H9 (cell line): ENCODE measurements around the gene DHRSX. TPM values are rescaled to one million over a fixed set of nuclear protein-coding genes. Genes with fewer than 3 reads are reported as not detected.

Source experiments
- DNase-seq: peaks from one replicate; pipeline ENCODE4 v3.0.0-alpha.2; 2017
- H2AFZ ChIP-seq: one replicate; pipeline ENCODE4 v1.6.1; 2013; ENCODE audit warnings: mild to moderate bottlenecking, low read length, control low read depth, moderate library complexity
- H2AK5ac ChIP-seq: 2 replicates; pipeline ENCODE4 v1.6.1; 2013; ENCODE audit warnings: low read length, control low read depth, mixed read lengths; ENCODE audit not compliant: insufficient read length
- H2BK120ac ChIP-seq: one replicate; pipeline ENCODE4 v1.6.1; 2013; ENCODE audit warnings: low read depth, mild to moderate bottlenecking, low read length, control low read depth, inconsistent platforms; ENCODE audit not compliant: poor library complexity, severe bottlenecking
- H2BK12ac ChIP-seq: 2 replicates; pipeline ENCODE4 v1.6.1; 2013; ENCODE audit warnings: low read length, control low read depth, mixed read lengths, low read depth; ENCODE audit not compliant: insufficient read length
- H2BK15ac ChIP-seq: 2 replicates; pipeline ENCODE4 v1.6.1; 2013; ENCODE audit warnings: low read depth, low read length, control low read depth
- H2BK20ac ChIP-seq: one replicate; pipeline ENCODE4 v1.6.1; 2013; ENCODE audit warnings: low read depth, mild to moderate bottlenecking, low read length, control low read depth, inconsistent platforms; ENCODE audit not compliant: poor library complexity, severe bottlenecking
- H2BK5ac ChIP-seq: 2 replicates; pipeline ENCODE4 v1.6.1; 2013; ENCODE audit warnings: low read length, control low read depth, mixed read lengths; ENCODE audit not compliant: insufficient read length
- H3K14ac ChIP-seq: 2 replicates; pipeline ENCODE4 v1.6.1; 2013; ENCODE audit warnings: low read length, control low read depth; ENCODE audit not compliant: insufficient read depth
- H3K18ac ChIP-seq: 2 replicates; pipeline ENCODE4 v1.6.1; 2013; ENCODE audit warnings: low read depth, mild to moderate bottlenecking, mixed read lengths, low read length, control low read depth; ENCODE audit not compliant: insufficient read length
- H3K23ac ChIP-seq: 2 replicates; pipeline ENCODE4 v1.6.1; 2013; ENCODE audit warnings: low read length, control low read depth, mixed read lengths, low read depth; ENCODE audit not compliant: insufficient read length
- H3K23me2 ChIP-seq: 2 replicates; pipeline ENCODE4 v1.6.1; 2013; ENCODE audit warnings: low read depth, mild to moderate bottlenecking, mixed read lengths, low read length, control low read depth; ENCODE audit not compliant: insufficient read length, poor library complexity, severe bottlenecking
- H3K27ac ChIP-seq: 2 replicates; pipeline ENCODE4 v1.5.1; 2013; ENCODE audit warnings: low read length, control low read depth, mixed read lengths, low read depth; ENCODE audit not compliant: insufficient read length
- H3K27me3 ChIP-seq: 2 replicates; pipeline ENCODE4 v1.6.1; 2013; ENCODE audit warnings: low read length, control low read depth, inconsistent platforms; ENCODE audit not compliant: insufficient read depth
- H3K4ac ChIP-seq: 2 replicates; pipeline ENCODE4 v1.6.1; 2013; ENCODE audit warnings: low read depth, mild to moderate bottlenecking, control low read depth, inconsistent platforms, low read length, moderate library complexity
- H3K4me1 ChIP-seq: 2 replicates; pipeline ENCODE4 v1.6.1; 2013; ENCODE audit warnings: low read length, control low read depth, inconsistent platforms; ENCODE audit not compliant: insufficient read depth
- H3K4me2 ChIP-seq: 2 replicates; pipeline ENCODE4 v1.6.1; 2013; ENCODE audit warnings: low read length, control low read depth, mixed read lengths; ENCODE audit not compliant: insufficient read length, insufficient read depth
- H3K56ac ChIP-seq: 2 replicates; pipeline ENCODE4 v1.6.1; 2013; ENCODE audit warnings: low read depth, mild to moderate bottlenecking, mixed read lengths, low read length, control low read depth; ENCODE audit not compliant: insufficient read length
- H3K79me1 ChIP-seq: 2 replicates; pipeline ENCODE4 v1.6.1; 2013; ENCODE audit warnings: low read depth, mild to moderate bottlenecking, moderate library complexity, low read length, control low read depth, inconsistent platforms; ENCODE audit not compliant: insufficient read depth, poor library complexity, severe bottlenecking
- H3K79me2 ChIP-seq: 2 replicates; pipeline ENCODE4 v1.6.1; 2013; ENCODE audit warnings: low read length, control low read depth, inconsistent platforms; ENCODE audit not compliant: insufficient read depth
- H3K9ac ChIP-seq: 2 replicates; pipeline ENCODE4 v1.6.1; 2013; ENCODE audit warnings: low read length, control low read depth, mixed read lengths; ENCODE audit not compliant: insufficient read length; ENCODE audit errors: extremely low read depth
- H3K9me3 ChIP-seq: one replicate; pipeline ENCODE4 v1.6.1; 2013; ENCODE audit warnings: low read depth, low read length, inconsistent platforms; ENCODE audit not compliant: control insufficient read depth
- H3T11ph ChIP-seq: one replicate; pipeline ENCODE4 v1.6.1; 2013; ENCODE audit warnings: mild to moderate bottlenecking, low read length, control low read depth, inconsistent platforms
- H4K20me1 ChIP-seq: one replicate; pipeline ENCODE4 v1.6.1; 2013; ENCODE audit not compliant: control insufficient read depth, insufficient read length, insufficient read depth
- H4K5ac ChIP-seq: 2 replicates; pipeline ENCODE4 v1.6.1; 2013; ENCODE audit warnings: low read depth, mild to moderate bottlenecking, mixed read lengths, low read length, control low read depth; ENCODE audit not compliant: insufficient read length
- H4K8ac ChIP-seq: replicated peaks from 2 replicates; pipeline ENCODE4 v1.6.1; 2013; ENCODE audit warnings: low read length, control low read depth, mixed read lengths, low read depth; ENCODE audit not compliant: insufficient read length
- H4K91ac ChIP-seq: 2 replicates; pipeline ENCODE4 v1.6.1; 2013; ENCODE audit warnings: low read depth, mild to moderate bottlenecking, moderate library complexity, mixed read lengths, low read length, control low read depth; ENCODE audit not compliant: insufficient read length
- H3K27ac Mint-ChIP-seq, 3 experiments: 2 replicates in 2 of 3; 3 replicates in 1 of 3; pipeline ENCODE4 v1.8.0; 2020 to 2021; ENCODE audit warnings: mixed read lengths in 3 of 3, mild to moderate bottlenecking in 1 of 3, moderate library complexity in 1 of 3
- H3K27me3 Mint-ChIP-seq: 2 replicates; pipeline ENCODE4 v1.8.0; 2021; ENCODE audit warnings: low read depth, mild to moderate bottlenecking, moderate library complexity, mixed read lengths
- H3K36me3 Mint-ChIP-seq, 3 experiments: 2 replicates in 2 of 3; 3 replicates in 1 of 3; pipeline ENCODE4 v1.8.0; 2020 to 2021; ENCODE audit warnings: low read depth in 3 of 3, mixed read lengths in 3 of 3; ENCODE audit not compliant: insufficient read depth in 1 of 3
- H3K4me1 Mint-ChIP-seq, 2 experiments: 2 replicates each; pipeline ENCODE4 v1.8.0; 2020; ENCODE audit warnings: mixed read lengths in 2 of 2
- H3K4me3 Mint-ChIP-seq, 2 experiments: 2 replicates in 1 of 2; 3 replicates in 1 of 2; pipeline ENCODE4 v1.8.0; 2020 to 2021; ENCODE audit warnings: mild to moderate bottlenecking in 2 of 2, mixed read lengths in 2 of 2, moderate library complexity in 1 of 2
- H3K9me3 Mint-ChIP-seq, 2 experiments: 2 replicates in 1 of 2; 3 replicates in 1 of 2; pipeline ENCODE4 v1.8.0; 2020; ENCODE audit warnings: mild to moderate bottlenecking in 2 of 2, mixed read lengths in 2 of 2, moderate library complexity in 1 of 2
- WGBS: extraction: QIAGEN DNeasy Blood & Tissue Kit; methylation state at CpG from one replicate; pipeline ENCODE4 v1.1.7; 2013; ENCODE audit warnings: missing lambda C conversion rate, low lambda C conversion rate, mixed read lengths; ENCODE audit not compliant: insufficient read length; ENCODE audit errors: extremely low coverage; 5-methylcytosine and 5-hydroxymethylcytosine counted together
- total RNA-seq: library from RNA; stranded (reverse); gene quantifications from 2 replicates; pipeline ENCODE4 v1.2.1, GENCODE V29; 2021
- TF ChIP-seq, protein P1 (sequence below): fragments of 200-600 bp; sonication (generic); conservative IDR thresholded peaks from 3 replicates; pipeline ENCODE4 v1.8.0; 2021; ENCODE audit warnings: antibody characterized with exemption, mild to moderate bottlenecking

Gene DHRSX
- total RNA-seq, 1 experiment from 2014 or later = 44.0 TPM

GRCh38 chrX:2445662-2446623, 54.8 kb downstream of the DHRSX start:
- H3K23ac ChIP-seq = no peak overlapping the region
- H2AK5ac ChIP-seq = no peak overlapping the region
- H2AFZ ChIP-seq = no peak overlapping the region
- H3K23me2 ChIP-seq = no peaks in the 10 kb centered on the region
- H3K27ac Mint-ChIP-seq = peak overlapping the region in 1 of 3 experiments; percentile 39; a peak in 2 of 7 replicates
- no peak overlapping the region for H3T11ph ChIP-seq
- DNase-seq = no peak
- no peaks in the 10 kb centered on the region for H3K9me3 ChIP-seq
- no peak overlapping the region for H3K14ac ChIP-seq
- no peak overlapping the region for H2BK120ac ChIP-seq
- no peak overlapping the region for H4K5ac ChIP-seq
- H3K79me2 ChIP-seq = no peaks in the 10 kb centered on the region; the same call in 1 of the 2 replicates
- no peak overlapping the region for H3K18ac ChIP-seq
- H3K27me3 ChIP-seq = no peaks in the 10 kb centered on the region
- no peak overlapping the region for H3K27ac ChIP-seq
- no CpG with 5 or more reads among the region's 31 CpGs for WGBS
- H4K20me1 ChIP-seq = no peaks in the 10 kb centered on the region
- H3K56ac ChIP-seq = no peak overlapping the region
- peaks cover 12 to 18% of the 10 kb centered on the region in 2 experiments for H3K4me1 Mint-ChIP-seq
- no peak overlapping the region for H3K4me2 ChIP-seq
- no peak overlapping the region for H4K91ac ChIP-seq
- H2BK12ac ChIP-seq = no peak overlapping the region
- no peak overlapping the region for H3K9ac ChIP-seq
- H2BK15ac ChIP-seq = no peak overlapping the region
- H3K4ac ChIP-seq = no peak overlapping the region
- peaks cover 30 to 45% (median 31%) of the 10 kb centered on the region in 3 experiments for H3K36me3 Mint-ChIP-seq
- no peak overlapping the region for H4K8ac ChIP-seq
- no peaks in the 10 kb centered on the region for H3K4me1 ChIP-seq
- TF ChIP-seq, protein P1, sequence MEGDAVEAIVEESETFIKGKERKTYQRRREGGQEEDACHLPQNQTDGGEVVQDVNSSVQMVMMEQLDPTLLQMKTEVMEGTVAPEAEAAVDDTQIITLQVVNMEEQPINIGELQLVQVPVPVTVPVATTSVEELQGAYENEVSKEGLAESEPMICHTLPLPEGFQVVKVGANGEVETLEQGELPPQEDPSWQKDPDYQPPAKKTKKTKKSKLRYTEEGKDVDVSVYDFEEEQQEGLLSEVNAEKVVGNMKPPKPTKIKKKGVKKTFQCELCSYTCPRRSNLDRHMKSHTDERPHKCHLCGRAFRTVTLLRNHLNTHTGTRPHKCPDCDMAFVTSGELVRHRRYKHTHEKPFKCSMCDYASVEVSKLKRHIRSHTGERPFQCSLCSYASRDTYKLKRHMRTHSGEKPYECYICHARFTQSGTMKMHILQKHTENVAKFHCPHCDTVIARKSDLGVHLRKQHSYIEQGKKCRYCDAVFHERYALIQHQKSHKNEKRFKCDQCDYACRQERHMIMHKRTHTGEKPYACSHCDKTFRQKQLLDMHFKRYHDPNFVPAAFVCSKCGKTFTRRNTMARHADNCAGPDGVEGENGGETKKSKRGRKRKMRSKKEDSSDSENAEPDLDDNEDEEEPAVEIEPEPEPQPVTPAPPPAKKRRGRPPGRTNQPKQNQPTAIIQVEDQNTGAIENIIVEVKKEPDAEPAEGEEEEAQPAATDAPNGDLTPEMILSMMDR = no peak
- no peaks in the 10 kb centered on the region for H3K27me3 Mint-ChIP-seq
- H3K79me1 ChIP-seq = peaks cover 3% of the 10 kb centered on the region
- H2BK5ac ChIP-seq = no peak overlapping the region
- peaks cover 18 to 23% of the 10 kb centered on the region in 2 experiments for H3K9me3 Mint-ChIP-seq
- H3K4me3 Mint-ChIP-seq = no peak overlapping the region
- no peak overlapping the region for H2BK20ac ChIP-seq
